ENCODE data around the gene APOBEC3A.

DNA sequence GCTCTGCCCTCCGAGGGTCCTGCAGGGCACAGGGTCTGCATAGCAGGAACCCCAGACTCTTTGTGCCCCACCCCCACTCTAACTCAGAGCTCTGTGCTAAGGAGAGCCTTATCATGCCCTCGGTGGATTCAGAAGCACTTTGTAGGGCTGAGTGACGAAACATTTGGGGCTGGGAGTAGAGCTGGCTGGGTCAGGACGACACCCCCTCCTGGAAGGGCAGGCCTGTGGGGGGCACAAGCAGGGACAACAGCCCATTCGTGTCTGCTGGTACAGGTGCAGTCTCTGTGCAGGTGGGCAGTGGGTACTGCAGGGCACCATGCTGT is 8.9 kb downstream of the APOBEC3A start:
- TF ChIP-seq, protein P1, sequence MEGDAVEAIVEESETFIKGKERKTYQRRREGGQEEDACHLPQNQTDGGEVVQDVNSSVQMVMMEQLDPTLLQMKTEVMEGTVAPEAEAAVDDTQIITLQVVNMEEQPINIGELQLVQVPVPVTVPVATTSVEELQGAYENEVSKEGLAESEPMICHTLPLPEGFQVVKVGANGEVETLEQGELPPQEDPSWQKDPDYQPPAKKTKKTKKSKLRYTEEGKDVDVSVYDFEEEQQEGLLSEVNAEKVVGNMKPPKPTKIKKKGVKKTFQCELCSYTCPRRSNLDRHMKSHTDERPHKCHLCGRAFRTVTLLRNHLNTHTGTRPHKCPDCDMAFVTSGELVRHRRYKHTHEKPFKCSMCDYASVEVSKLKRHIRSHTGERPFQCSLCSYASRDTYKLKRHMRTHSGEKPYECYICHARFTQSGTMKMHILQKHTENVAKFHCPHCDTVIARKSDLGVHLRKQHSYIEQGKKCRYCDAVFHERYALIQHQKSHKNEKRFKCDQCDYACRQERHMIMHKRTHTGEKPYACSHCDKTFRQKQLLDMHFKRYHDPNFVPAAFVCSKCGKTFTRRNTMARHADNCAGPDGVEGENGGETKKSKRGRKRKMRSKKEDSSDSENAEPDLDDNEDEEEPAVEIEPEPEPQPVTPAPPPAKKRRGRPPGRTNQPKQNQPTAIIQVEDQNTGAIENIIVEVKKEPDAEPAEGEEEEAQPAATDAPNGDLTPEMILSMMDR (IDR thresholded peaks at IDR 0.05) = no peak
- TF ChIP-seq POLR2A (IDR thresholded peaks at IDR 0.05) = no peak
